GM18519 (cell line): ENCODE results near the gene HOXB3.

Experiments
- ATAC-seq: cut with Tn5 transposase; IDR thresholded peaks from one replicate; pipeline ENCODE4 v1.9.1; 2021; ENCODE audit warnings: mild to moderate bottlenecking, moderate library complexity; ENCODE audit not compliant: unreplicated experiment, low FRiP score

HOXB3 gene

GRCh38 chr17:48589831-48590606, at the start of gene HOXB3:
TSS of gene HOXB3 (minus strand) at chr17:48590241. CDS start at chr17:48552474, 37,767 bp downstream.
- no peak for ATAC-seq

- ATAC-seq: no peak
Observed at GRCh38 chr17:48639136-48639535, 49.1 kb upstream of the HOXB3 start.

GRCh38 chr17:48637323-48638260, 47.6 kb upstream of the HOXB3 start:
- no peak for ATAC-seq

DNA sequence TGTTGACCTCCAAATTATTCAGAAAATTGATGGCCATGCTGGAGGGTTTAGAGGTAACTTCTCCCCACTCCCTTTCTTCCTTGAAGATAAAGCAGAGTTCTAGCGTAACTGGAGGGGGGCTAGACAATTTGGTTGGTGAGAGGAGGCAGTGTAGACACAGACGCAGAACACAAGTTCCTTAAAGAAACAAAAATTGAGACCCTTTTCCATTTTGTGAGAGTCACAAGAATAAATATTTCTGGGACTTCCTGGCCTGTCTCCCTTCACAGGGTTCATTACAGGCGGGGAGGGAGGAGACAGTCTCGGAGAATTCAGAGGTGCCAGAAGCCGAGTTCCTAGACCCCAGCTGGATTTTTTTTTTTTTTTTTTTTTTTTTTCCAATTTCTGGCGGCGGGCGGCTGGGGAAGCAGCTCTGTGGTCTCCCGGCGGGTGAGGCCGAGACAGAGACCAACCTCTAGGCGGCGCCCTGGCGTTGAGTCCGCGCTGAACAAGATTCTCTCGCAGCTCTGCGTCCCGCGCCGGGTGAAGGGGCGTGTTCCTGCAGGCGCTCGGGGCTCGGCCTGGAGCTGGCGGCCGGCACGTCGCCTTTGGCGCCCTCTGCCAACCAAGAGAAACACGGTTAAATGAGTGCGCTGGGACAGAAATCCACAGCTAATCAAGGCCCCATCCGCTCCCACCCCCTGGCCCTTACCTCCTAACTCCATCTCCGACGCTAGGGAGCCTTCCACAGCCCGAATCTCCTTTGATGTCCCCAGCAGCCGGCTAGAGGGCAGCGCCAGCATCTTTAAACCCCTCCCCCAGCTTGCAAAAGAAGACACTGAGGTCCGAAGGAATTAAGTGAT, 46.4 kb upstream of the HOXB3 start:
- ATAC-seq: no peak

- no peak for ATAC-seq
Observed at GRCh38 chr17:48634493-48635208, 44.6 kb upstream of the HOXB3 start.

GRCh38 chr17:48633266-48633677, 43.2 kb upstream of the HOXB3 start:
- no peak for ATAC-seq

DNA sequence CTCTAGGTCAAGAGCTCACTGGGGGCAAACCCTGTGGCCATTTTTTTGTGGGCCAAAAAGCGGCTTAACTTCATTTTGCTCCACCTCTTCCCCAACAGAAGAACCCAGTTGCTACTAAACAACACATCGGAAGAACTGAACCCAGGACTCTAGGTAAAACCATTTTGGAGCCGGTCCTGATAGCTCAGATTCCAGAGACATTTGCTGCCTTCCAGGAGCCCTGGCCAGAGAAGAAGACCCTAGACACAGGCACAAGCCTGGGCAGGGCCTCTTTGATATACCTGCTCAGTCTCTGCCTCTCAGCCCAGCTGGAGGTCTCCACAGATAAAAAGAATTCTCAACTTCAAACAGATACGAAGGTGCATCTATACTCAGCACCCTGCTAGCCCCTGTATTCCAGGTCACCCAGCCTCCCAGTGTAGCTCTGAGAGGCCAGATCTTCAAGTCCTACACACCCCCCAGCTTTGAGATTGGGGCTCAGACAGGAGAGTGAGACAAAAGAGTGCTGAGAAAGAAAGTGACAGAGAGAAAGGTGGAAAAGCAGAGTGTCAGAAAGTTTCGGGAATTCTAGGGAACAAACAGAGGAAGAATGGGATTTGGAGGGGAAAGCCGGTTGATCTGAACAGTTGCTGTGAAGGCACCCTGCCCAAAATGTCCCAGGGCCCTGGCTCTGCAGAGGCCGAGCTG, 42.7 kb upstream of the HOXB3 start:
- ATAC-seq: no peak

DNA sequence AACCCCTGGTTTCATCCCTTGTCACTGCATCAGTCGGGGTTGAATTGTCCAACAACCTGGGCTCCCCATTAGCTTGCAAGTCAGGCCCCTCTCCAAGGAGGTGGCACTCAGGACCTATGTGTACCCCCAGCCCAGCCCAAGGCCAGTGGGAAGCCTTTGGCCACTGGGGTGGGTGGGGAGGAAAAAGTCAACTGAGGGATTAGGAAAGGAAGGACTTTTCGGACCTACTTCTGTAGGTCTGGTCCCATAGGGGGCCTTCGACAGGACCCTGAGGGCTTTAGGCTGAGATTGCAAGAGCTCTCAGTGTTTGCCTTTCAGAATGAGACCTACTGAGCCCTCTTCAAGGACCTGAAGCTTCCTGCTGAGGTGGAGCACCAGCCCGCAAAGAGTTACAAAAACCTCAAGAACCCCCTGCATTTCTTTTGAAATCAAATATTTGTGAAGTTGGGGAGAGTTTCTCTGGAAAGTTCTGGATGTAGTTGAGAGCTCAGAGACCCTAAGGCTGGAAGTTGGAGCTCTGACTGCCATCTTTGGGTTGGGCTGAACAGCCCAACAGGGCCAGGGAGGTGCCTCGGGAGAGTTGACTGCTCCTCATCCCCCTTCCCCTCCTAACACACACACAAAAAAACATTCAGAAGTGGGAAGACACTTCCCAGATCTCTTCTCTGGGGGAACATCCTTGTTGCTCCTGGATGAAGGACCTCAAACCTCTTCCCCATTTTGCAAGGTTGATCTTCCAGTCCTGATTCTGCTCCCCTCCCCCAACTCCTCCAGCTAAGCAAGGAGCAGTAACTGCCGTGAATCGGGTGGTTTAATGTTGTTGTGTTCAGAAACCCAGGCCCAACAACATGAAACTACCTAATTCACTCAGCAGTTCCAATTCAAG, 41.9 kb upstream of the HOXB3 start:
- no peak for ATAC-seq

GRCh38 chr17:48630925-48631692, 41.1 kb upstream of the HOXB3 start:
- ATAC-seq: no peak

- no peak for ATAC-seq
Observed at GRCh38 chr17:48630009-48630924, 40.2 kb upstream of the HOXB3 start.

- ATAC-seq: no peak
Observed at GRCh38 chr17:48629411-48629759, 39.3 kb upstream of the HOXB3 start.

- ATAC-seq: no peak
Observed at GRCh38 chr17:48628649-48629410, 38.8 kb upstream of the HOXB3 start.

DNA sequence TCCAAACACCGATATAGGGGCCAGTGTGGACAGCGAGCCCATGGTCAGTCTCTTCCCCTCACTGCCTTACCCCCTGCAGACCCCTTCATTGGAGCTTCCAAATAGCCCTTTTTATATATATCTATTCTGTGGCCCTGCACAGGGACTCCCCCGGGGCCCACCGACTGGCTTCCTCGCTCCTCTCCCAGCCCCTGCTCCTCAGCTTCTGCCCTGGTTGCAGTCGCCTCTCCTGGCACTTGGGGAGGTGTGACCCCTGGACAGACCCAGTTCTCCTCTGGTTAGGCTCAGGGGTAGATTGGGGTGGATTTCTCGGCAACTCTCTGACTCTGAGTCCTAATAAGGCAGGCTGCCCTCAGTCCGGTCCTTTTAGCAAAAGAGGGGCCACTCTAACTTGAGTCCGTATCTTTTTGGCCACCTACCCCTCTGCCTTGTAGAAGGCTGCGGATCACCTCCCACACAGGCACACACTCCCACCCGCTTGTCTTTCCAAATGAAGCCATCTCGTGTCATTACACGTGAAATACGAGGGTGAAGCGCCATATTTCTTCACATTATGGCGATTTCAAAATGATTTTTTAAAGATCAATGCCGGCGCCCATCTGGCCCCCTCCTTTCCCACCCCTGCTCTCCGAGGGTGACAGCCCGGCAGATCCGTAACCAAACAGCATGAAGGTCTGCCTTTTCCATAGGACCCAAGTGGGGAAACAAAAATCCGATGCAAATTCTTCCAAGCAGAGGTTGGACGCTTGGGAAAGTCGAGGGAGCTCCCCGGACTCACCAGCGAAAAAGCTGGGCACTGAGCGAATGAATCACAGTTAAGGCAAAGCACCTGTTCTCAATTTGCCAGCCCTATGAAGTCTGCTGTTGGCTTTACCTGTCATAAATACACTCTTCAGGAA, 37.8 kb upstream of the HOXB3 start:
- no peak for ATAC-seq

- ATAC-seq: no peak
Observed at GRCh38 chr17:48627118-48627597, 37.1 kb upstream of the HOXB3 start.
